Measurements from ENCODE around the gene FAM3C. TPM values are rescaled to one million over a fixed set of nuclear protein-coding genes. Genes with fewer than 3 reads are reported as not detected.
A peak's percentile ranks its signal among the peaks of the same experiment; 100 is the strongest.

Gene FAM3C
- total and polyA plus RNA-seq, 2 of the 8 experiments (the other 6 are each of a cell fraction or from before 2014, with no cell fraction given): 27.0 to 77.7 TPM

DNA sequence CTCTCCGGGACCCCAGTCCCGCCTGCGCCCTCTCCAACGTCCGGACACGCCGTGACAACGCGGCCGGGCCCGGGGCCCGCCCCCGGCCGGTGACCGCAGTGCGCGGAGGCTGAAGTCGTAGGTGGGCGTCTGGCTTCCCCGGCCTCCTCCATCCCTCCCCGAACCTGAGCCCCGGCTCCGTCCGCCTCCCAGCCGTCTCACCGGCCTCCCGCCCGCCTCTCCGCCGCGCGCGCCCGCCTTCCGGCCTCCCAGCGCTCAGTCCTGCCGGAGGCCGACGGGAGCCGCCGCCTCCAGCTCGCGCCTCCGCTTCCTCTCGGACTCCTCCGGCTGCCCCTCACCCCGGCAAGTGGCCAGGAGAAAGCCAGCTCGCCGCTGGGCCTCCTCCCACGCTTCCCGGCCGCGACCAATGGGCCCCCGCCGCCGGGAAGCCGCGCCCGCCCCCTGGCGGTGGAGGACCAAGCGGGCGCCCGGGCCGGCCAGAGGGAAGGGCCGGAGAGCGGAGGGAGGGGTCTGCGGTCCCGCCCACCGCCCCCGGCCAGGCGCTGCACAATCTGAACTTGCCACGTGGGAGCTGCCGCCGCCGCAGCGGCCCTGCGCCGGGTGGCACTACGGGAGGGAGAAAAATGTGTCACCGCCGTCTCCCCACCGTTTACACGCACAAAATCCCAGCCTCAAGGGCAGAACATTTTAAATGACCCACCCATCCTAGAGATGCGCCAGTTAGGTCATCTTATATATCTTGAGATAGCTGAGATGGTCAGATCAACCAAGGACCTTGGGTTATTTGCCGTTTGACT lies at the start of gene FAM3C (continued):
- TF ChIP-seq RBBP5 (IDR thresholded peaks at IDR 0.05; ENCODE audit: borderline replicate concordance, low read depth, low read length) (peak; percentile 76; the same call in 1 of the 2 replicates), CREB1 (IDR thresholded peaks at IDR 0.05) (no peak), GABPA (IDR thresholded peaks at IDR 0.05; ENCODE audit: borderline replicate concordance, insufficient read depth, low read length) (no peak), SAP30 (IDR thresholded peaks at IDR 0.05; ENCODE audit: insufficient read depth, insufficient replicate concordance, low read length) (no peak), POLR2A (IDR thresholded peaks at IDR 0.05; ENCODE audit: control extremely low read depth in 1 of 2, low read depth in 2 of 2, low read length in 2 of 2) (peak; percentile 75 to 88), RNF2 (IDR thresholded peaks at IDR 0.05; ENCODE audit: borderline replicate concordance, low read depth, low read length, missing control alignments, poor library complexity, severe bottlenecking) (no peak), HDAC6 (IDR thresholded peaks at IDR 0.05; ENCODE audit: low read depth, low read length) (no peak), RAD21 (IDR thresholded peaks at IDR 0.05 in 1 of 2, conservative IDR thresholded peaks at IDR 0.05 in 1 of 2; ENCODE audit: low read depth in 2 of 2, low read length in 2 of 2) (peak; percentile 35 to 55), TBP (IDR thresholded peaks at IDR 0.05; ENCODE audit: low read depth, low read length) (peak; percentile 80), CHD1 (IDR thresholded peaks at IDR 0.05; ENCODE audit: low read depth, low read length) (no peak), SP1 (IDR thresholded peaks at IDR 0.05; ENCODE audit: low read depth, low read length) (peak; percentile 49; the same call in 1 of the 2 replicates), TAF7 (optimal IDR thresholded peaks at IDR 0.05; ENCODE audit: borderline replicate concordance, low read depth, low read length) (peak; percentile 94), NRF1 (IDR thresholded peaks at IDR 0.05; ENCODE audit: low read depth, low read length) (no peak), SP2 (IDR thresholded peaks at IDR 0.05; ENCODE audit: low read length) (peak; percentile 35; the same call in 1 of the 2 replicates), TEAD4 (IDR thresholded peaks at IDR 0.05; ENCODE audit: low read depth, low read length) (no peak), SUZ12 (IDR thresholded peaks at IDR 0.05; ENCODE audit: low read length) (no peak)
- TF ChIP-seq, protein P1, sequence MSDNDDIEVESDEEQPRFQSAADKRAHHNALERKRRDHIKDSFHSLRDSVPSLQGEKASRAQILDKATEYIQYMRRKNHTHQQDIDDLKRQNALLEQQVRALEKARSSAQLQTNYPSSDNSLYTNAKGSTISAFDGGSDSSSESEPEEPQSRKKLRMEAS (IDR thresholded peaks at IDR 0.05): peak; percentile 94
- TF ChIP-seq, protein P2, sequence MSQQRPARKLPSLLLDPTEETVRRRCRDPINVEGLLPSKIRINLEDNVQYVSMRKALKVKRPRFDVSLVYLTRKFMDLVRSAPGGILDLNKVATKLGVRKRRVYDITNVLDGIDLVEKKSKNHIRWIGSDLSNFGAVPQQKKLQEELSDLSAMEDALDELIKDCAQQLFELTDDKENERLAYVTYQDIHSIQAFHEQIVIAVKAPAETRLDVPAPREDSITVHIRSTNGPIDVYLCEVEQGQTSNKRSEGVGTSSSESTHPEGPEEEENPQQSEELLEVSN (IDR thresholded peaks at IDR 0.05): peak; percentile 62
- TF ChIP-seq, protein P3, sequence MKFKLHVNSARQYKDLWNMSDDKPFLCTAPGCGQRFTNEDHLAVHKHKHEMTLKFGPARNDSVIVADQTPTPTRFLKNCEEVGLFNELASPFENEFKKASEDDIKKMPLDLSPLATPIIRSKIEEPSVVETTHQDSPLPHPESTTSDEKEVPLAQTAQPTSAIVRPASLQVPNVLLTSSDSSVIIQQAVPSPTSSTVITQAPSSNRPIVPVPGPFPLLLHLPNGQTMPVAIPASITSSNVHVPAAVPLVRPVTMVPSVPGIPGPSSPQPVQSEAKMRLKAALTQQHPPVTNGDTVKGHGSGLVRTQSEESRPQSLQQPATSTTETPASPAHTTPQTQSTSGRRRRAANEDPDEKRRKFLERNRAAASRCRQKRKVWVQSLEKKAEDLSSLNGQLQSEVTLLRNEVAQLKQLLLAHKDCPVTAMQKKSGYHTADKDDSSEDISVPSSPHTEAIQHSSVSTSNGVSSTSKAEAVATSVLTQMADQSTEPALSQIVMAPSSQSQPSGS (IDR thresholded peaks at IDR 0.05; ENCODE audit: low read length): no peak
